Activated CD4-positive, alpha-beta T cell treated with anti-CD3 and anti-CD28 coated beads, Interleukin-10, Interleukin-2, amounts not matched to agents 100 ng/mL and 50 ng/mL, durations not matched to agents 16 hours and 8 hours (primary cell): Measurements from ENCODE around the gene SNX14.

Source experiments
- DNase-seq: peaks from one replicate; pipeline ENCODE4 v3.0.0-alpha.2; 2020

Gene SNX14

DNA sequence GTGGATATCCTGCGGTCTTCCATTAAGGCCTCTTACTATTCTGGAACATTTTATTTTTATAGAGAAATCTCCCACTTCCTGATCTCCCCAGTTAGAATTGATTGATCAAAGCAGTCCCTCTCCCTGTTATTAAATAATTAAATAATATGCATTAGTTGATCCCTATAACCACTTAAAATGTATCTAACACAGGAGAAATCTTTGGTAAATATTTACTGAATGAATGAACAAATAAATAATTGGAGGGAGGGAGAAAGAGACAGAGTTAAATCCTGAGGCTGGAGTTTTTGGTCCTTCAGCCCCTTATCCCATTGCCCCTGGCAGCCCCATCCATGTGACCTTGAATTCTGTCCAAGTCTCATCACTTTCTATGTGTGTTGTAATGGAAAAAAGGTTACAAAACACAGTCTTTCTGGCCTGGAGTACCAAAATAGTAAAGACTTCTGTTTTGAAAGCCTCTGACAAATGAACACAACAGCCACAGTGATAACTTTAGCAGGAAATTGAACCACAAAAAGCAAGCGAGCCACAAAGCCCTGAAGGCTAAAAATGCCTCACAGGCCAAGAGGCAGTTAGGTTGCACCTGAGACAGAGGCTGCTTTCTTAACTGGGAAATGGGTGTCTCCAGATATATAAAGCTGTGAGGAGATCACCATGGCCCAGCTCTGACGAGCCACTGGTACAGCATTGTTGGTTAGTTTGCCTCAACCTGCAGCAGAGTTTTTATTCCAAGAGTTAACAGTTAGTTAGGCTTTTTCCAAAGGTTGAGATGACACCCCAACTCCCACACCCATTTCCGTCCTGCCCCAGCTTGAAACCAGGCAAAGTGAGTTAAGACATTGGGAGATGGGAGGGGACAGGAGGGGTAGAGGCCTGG, 132.5 kb downstream of the SNX14 start:
- DNase-seq, result peak; percentile 75

DNA sequence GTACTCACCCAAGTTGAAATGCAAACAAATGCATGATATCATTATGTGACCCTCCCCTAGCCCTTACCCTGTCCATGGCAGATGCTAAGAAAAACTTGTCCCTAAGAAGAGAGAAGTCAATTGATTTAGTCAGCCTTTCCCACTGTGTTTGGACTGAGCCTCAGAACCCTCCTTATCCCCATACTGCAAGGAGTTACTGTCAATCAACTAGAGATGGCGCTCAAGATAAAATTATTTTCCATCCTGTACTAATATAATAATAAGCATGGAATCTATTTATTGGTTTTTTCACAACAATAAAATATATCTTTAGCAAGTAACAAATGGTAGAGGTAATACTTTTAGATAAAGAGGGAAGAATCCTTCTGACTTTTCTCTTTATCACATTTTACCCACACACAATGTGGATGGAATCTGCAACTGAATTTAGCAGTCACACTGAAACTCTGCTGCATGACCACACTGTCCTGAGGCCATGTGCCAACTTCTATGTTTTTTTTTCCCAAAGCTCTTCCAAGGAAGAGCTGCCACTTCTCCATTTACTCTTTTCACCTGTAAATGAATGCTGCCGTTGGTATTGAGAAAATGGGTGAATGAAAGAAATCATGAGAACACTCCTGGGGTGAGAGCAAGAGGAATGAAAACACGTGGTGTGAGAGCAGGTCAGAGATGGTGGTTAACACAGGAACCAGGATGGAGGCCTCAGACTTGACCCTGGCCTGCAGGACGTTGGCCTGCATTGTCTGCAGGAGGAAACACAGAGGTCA, 133.3 kb downstream of the SNX14 start:
- no peak for DNase-seq

DNA sequence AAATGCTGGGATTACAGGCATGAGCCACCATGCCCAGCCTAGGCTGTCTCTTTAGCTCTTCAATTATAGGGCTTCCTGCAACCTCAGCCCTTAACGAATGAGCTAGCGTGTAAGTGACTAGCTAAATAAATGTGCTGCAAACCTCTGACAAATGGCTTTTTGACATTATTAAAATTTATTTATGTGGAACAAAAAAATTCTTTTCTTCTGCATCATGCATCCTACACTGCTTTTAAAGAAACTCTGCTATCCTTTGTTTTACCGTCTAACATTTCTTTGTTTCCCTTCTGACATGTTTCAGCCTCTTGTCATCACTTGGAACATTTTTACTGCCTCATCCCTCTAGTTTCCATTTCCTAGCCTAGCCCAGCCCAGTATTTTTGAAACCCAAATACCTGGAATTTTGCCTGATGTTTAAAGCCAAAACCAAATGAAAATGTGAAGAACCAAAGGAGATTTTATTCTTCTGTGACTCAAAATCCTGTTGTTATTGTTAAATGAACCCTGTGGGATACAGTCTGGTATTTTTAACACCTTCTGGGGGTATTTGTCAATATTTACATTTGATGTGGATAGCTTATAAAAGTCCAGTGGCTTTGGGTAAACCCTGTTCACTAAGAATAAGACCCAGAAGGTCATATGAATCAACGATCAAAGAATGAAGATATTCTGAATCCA, 134.3 kb downstream of the SNX14 start:
- DNase-seq, result no peak

DNA sequence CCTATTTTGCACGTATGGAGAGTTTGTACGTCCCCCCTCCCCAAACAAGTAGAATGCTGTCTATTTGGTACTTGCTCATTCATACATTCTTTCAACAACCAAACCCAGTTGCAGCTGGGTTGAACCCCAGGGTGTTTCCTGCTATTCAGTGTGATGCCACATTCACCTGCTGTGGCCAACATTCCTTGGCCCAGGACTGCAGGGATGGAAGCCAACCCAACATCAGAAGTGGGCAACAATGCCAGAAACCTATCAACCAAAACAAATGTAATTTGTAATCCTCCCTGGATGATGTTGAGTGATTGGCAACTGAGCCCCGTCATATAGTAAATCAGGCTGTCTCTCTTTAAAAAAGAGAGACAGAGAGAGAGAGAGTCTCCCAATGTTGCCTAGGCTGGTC, 134.9 kb downstream of the SNX14 start:
- DNase-seq, result no peak

DNA sequence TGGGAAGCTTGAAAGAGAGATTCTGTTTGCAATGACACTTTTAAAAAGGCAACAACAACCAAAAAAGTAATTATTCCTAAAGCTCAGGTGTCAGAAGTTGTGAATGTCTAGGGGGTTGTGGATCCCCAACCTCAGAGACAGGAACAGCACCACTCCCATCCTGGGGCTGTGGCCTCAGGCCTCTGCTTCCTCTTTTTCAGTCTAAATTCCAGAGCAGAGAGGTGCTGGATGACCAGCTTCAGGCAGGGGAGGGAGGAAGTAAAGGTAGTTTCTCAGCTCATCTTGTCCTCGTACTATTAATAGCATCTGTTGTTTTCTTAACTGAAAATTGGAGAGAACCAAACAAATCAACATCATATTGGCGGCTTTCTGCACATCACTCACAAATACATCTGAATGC, 135.5 kb downstream of the SNX14 start:
- DNase-seq, result no peak

DNA sequence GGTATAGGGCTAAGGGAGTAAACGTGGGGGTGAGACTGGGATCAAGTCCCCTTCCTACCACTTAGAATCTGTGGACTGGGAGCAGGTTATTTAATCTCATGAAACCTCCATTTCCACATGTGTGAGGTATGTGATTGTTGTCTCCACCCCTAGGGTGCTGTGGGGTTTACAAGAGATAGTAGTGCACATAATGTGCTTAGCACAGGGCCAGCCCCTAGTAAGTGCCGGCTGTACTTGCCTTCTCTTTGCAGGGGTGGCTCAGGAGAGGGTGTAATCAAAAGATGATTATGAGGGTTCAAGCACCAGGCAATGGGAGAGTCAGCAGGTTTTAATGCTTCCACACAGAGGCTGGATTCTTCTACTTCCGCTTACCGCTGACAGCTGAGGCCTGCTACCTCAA, 136.9 kb downstream of the SNX14 start:
- no peak for DNase-seq
